SK-N-SH treated with all-trans-retinoic acid at 6 μM for 48 hours (cell line): ENCODE measurements around the gene NCS1.

ENCODE experiments used
- ATAC-seq: fragments of 200-7000 bp; cut with Tn5 transposase; 3 replicates; pipeline ENCODE4 v1.9.1; 2020; ENCODE audit warnings: mild to moderate bottlenecking, moderate library complexity
- ARNTL ChIP-seq: fragments of 450-650 bp; formaldehyde crosslinking; IDR thresholded peaks from 2 replicates; pipeline ENCODE4 v1.5.0; 2020; ENCODE audit warnings: low read depth, mild to moderate bottlenecking, moderate library complexity, borderline replicate concordance
- BACH2 ChIP-seq: fragments of 250-450 bp; sonication (Bioruptor Pico); IDR thresholded peaks from 2 replicates; pipeline ENCODE4 v1.9.0; 2021; ENCODE audit warnings: mild to moderate bottlenecking, borderline replicate concordance
- CSDC2 ChIP-seq: fragments of 250-450 bp; sonication (Bioruptor Pico); IDR thresholded peaks from 2 replicates; pipeline ENCODE4 v1.5.0; 2020; ENCODE audit warnings: mild to moderate bottlenecking, moderate library complexity
- ESRRG ChIP-seq: fragments of 250-450 bp; sonication (Bioruptor Pico); IDR thresholded peaks from 2 replicates; pipeline ENCODE4 v1.6.1; 2021; ENCODE audit warnings: mild to moderate bottlenecking
- ISL1 ChIP-seq: fragments of 250-450 bp; sonication (Bioruptor Pico); IDR thresholded peaks from 2 replicates; pipeline ENCODE4 v2.1.2; 2022; ENCODE audit warnings: mild to moderate bottlenecking, moderate library complexity
- OSR1 ChIP-seq: fragments of 250-450 bp; sonication (Bioruptor Pico); IDR thresholded peaks from 2 replicates; pipeline ENCODE4 v1.8.0; 2022; ENCODE audit warnings: moderate library complexity, mild to moderate bottlenecking, inconsistent platforms
- PPARA ChIP-seq: fragments of 250-450 bp; sonication (Bioruptor Pico); IDR thresholded peaks from 2 replicates; pipeline ENCODE4 v1.5.0; 2020; ENCODE audit warnings: mild to moderate bottlenecking, borderline replicate concordance
- RARB ChIP-seq: fragments of 250-450 bp; sonication (Bioruptor Pico); IDR thresholded peaks from 2 replicates; pipeline ENCODE4 v1.8.0; 2021; ENCODE audit warnings: mild to moderate bottlenecking, moderate library complexity
- SNAI2 ChIP-seq: fragments of 250-450 bp; sonication (Bioruptor Pico); IDR thresholded peaks from 2 replicates; pipeline ENCODE4 v1.5.0; 2020; ENCODE audit warnings: mild to moderate bottlenecking, moderate library complexity
- TCF4 ChIP-seq: fragments of 250-450 bp; sonication (Bioruptor Pico); IDR thresholded peaks from 2 replicates; pipeline ENCODE4 v1.8.0; 2021; ENCODE audit warnings: mild to moderate bottlenecking, moderate library complexity, borderline replicate concordance
- TOX ChIP-seq: fragments of 250-450 bp; sonication (Bioruptor Pico); IDR thresholded peaks from 2 replicates; pipeline ENCODE4 v1.8.0; 2021; ENCODE audit warnings: mild to moderate bottlenecking, moderate library complexity, borderline replicate concordance
- ZC3H10 ChIP-seq: fragments of 250-450 bp; sonication (Bioruptor Pico); IDR thresholded peaks from 2 replicates; pipeline ENCODE4 v1.5.1; 2021; ENCODE audit warnings: mild to moderate bottlenecking, moderate library complexity
- ZFP3 ChIP-seq: fragments of 250-450 bp; sonication (Bioruptor Pico); IDR thresholded peaks from 2 replicates; pipeline ENCODE4 v1.5.0; 2020; ENCODE audit warnings: mild to moderate bottlenecking, moderate library complexity
- ZFP30 ChIP-seq: fragments of 450-650 bp; formaldehyde crosslinking; IDR thresholded peaks from 2 replicates; pipeline ENCODE4 v1.5.0; 2022; ENCODE audit warnings: mild to moderate bottlenecking, moderate library complexity
- ZNF565 ChIP-seq: fragments of 450-650 bp; formaldehyde crosslinking; conservative IDR thresholded peaks from 2 replicates; pipeline ENCODE4 v1.5.0; 2020; ENCODE audit warnings: low read depth, mild to moderate bottlenecking, moderate library complexity
- ZNF70 ChIP-seq: fragments of 450-650 bp; formaldehyde crosslinking; IDR thresholded peaks from 2 replicates; pipeline ENCODE4 v1.5.0; 2020; ENCODE audit warnings: mild to moderate bottlenecking, moderate library complexity
- ZNF8 ChIP-seq: fragments of 450-650 bp; formaldehyde crosslinking; IDR thresholded peaks from 2 replicates; pipeline ENCODE4 v1.5.0; 2020; ENCODE audit warnings: mild to moderate bottlenecking, moderate library complexity
- TF ChIP-seq, protein P1 (sequence below): fragments of 250-450 bp; sonication (Bioruptor Pico); IDR thresholded peaks from 2 replicates; pipeline ENCODE4 v1.5.1; 2021; ENCODE audit warnings: mild to moderate bottlenecking, moderate library complexity
- TF ChIP-seq, protein P2 (sequence below): fragments of 250-450 bp; sonication (Bioruptor Pico); IDR thresholded peaks from 2 replicates; pipeline ENCODE4 v1.8.0; 2020; ENCODE audit warnings: mild to moderate bottlenecking, moderate library complexity, borderline replicate concordance
- TF ChIP-seq, protein P3 (sequence below): fragments of 250-450 bp; sonication (Bioruptor Pico); IDR thresholded peaks from 2 replicates; pipeline ENCODE4 v1.8.0; 2021; ENCODE audit warnings: low read depth, mild to moderate bottlenecking, moderate library complexity, borderline replicate concordance
- TF ChIP-seq, protein P4 (sequence below): fragments of 250-450 bp; sonication (Bioruptor Pico); IDR thresholded peaks from 2 replicates; pipeline ENCODE4 v1.5.0; 2020; ENCODE audit warnings: mild to moderate bottlenecking, moderate library complexity

Gene NCS1

DNA sequence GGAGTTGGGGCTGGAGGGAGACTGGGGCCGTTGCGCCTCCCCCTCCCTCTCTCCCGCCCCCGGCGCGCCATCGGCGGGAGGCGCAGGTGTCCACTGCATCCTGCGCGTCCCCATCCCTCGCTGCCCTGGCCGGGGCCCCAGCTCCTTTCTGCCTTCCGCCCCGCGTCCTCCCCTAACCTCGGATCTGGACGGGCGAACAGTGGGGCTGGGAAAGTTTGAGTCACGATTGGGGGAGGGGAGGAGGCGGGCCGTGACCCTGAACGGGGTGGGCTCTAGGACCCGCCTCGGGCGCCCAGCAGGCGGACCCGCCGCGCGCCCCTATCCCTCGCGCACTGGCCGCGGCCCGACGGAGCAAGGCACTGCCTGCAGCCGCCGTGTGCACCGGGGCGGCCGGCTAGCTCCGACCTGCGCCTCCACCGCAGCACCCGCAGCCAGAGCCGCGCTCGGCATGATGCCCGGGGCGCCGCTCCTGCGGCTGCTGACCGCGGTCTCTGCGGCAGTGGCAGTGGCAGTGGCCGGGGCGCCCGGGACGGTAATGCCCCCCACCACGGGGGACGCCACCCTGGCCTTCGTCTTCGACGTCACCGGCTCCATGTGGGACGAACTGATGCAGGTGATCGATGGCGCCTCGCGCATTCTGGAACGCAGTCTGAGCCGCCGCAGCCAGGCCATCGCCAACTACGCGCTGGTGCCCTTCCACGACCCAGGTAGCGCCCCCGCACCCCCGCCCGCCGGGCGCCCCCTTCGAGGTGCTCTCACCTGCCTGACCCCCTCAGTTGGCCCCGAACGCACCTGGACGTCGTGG is 93.4 kb downstream of the NCS1 start, which contains the start of gene HMCN2 (continued):
- TF ChIP-seq, protein P1, sequence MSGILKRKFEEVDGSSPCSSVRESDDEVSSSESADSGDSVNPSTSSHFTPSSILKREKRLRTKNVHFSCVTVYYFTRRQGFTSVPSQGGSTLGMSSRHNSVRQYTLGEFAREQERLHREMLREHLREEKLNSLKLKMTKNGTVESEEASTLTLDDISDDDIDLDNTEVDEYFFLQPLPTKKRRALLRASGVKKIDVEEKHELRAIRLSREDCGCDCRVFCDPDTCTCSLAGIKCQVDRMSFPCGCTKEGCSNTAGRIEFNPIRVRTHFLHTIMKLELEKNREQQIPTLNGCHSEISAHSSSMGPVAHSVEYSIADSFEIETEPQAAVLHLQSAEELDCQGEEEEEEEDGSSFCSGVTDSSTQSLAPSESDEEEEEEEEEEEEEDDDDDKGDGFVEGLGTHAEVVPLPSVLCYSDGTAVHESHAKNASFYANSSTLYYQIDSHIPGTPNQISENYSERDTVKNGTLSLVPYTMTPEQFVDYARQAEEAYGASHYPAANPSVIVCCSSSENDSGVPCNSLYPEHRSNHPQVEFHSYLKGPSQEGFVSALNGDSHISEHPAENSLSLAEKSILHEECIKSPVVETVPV (CRISPR knock-in tag), result no peak
- TF ChIP-seq ZC3H10 (no peak), SNAI2 (CRISPR knock-in tag) (no peak), ESRRG (CRISPR knock-in tag) (no peak)

DNA sequence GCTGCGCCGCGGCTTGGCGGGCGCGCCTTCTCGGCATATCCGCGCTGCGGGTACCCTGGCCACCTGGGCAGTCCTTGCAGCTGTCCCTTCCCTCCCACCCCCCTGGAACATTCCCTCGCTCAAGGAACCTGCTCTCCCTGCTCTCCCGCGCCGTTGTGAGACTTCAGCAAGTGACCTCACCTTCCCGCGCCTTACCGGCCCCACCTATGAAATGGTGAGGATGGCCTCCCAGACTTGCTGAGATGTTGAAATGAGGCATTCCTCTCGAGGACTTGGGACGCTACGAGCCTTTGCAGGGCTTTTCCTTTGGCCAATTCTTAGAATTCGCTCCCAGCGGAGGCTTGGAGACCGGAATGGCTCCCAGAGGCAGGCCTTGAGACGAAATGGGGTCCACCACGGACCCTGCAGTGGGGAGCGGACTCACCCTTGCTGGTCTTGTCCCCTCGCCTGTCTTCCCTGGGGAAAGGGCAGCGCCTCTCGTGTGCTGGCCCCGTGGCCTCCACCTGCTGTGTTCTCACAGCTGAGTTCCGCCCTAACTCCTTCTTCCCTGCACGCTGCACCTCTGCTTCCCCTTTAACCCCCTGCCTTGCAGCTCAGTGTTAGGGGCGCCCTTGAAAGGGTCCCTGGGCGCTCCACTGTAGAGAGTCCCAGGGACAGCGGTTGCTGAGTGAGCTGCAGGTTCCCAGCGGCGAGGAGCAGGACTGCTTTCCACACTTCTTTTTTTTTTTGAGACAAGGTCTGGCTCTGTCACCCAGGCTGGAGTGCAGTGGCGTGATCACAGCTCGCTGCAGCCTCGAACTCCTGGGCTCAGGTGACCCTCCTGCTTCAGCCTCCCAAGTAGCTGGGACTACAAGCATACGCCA is 94.3 kb downstream of the NCS1 start:
- ATAC-seq, result no peak
- no peak for TF ChIP-seq BACH2 (CRISPR knock-in tag)
- TF ChIP-seq ZNF8 (CRISPR knock-in tag), result no peak
- no peak for TF ChIP-seq ZNF565
- TF ChIP-seq ZC3H10, result no peak
- no peak for TF ChIP-seq ARNTL (CRISPR knock-in tag)
- TF ChIP-seq, protein P1 (CRISPR knock-in tag), result no peak
- TF ChIP-seq TCF4 (CRISPR knock-in tag), result no peak
- no peak for TF ChIP-seq ISL1 (CRISPR knock-in tag)
- TF ChIP-seq ZFP30 (CRISPR knock-in tag), result no peak
- no peak for TF ChIP-seq CSDC2
- TF ChIP-seq ZNF70 (CRISPR knock-in tag), result no peak
- TF ChIP-seq PPARA (CRISPR knock-in tag), result no peak
- no peak for TF ChIP-seq SNAI2 (CRISPR knock-in tag)
- TF ChIP-seq RARB, result no peak
- TF ChIP-seq TOX (CRISPR knock-in tag), result no peak
- TF ChIP-seq OSR1 (CRISPR knock-in tag), result no peak
- TF ChIP-seq, protein P2, sequence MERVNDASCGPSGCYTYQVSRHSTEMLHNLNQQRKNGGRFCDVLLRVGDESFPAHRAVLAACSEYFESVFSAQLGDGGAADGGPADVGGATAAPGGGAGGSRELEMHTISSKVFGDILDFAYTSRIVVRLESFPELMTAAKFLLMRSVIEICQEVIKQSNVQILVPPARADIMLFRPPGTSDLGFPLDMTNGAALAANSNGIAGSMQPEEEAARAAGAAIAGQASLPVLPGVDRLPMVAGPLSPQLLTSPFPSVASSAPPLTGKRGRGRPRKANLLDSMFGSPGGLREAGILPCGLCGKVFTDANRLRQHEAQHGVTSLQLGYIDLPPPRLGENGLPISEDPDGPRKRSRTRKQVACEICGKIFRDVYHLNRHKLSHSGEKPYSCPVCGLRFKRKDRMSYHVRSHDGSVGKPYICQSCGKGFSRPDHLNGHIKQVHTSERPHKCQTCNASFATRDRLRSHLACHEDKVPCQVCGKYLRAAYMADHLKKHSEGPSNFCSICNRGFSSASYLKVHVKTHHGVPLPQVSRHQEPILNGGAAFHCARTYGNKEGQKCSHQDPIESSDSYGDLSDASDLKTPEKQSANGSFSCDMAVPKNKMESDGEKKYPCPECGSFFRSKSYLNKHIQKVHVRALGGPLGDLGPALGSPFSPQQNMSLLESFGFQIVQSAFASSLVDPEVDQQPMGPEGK (CRISPR knock-in tag), result no peak
- TF ChIP-seq, protein P3, sequence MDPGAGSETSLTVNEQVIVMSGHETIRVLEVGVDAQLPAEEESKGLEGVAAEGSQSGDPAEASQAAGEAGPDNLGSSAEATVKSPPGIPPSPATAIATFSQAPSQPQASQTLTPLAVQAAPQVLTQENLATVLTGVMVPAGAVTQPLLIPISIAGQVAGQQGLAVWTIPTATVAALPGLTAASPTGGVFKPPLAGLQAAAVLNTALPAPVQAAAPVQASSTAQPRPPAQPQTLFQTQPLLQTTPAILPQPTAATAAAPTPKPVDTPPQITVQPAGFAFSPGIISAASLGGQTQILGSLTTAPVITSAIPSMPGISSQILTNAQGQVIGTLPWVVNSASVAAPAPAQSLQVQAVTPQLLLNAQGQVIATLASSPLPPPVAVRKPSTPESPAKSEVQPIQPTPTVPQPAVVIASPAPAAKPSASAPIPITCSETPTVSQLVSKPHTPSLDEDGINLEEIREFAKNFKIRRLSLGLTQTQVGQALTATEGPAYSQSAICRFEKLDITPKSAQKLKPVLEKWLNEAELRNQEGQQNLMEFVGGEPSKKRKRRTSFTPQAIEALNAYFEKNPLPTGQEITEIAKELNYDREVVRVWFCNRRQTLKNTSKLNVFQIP (CRISPR knock-in tag), result no peak

DNA sequence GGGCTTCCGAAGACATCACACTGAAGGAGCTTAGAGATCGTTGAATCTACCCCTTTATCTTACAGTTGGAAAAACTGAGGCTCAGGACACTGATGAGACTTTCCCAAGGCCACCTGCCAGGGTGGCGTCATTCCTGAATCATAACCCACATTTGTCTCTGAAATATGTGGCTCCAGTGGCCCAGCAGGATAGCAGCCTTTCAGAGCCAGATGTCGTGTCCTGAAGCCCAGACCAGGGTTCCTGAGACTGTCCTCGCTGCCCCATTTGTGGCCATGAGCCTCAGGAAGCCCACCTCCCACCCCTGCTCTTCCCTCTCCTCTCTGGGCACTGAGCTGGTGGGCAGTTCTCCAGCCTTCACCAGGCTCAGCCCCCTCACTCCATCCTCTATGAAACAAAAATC is 95.7 kb downstream of the NCS1 start:
- ATAC-seq, result no peak

More for the DNA sequence above, 95.7 kb downstream of the NCS1 start:
- no peak for TF ChIP-seq ISL1 (CRISPR knock-in tag)
- no peak for TF ChIP-seq ZNF70 (CRISPR knock-in tag)
- no peak for TF ChIP-seq ZFP30 (CRISPR knock-in tag)
- TF ChIP-seq TCF4 (CRISPR knock-in tag), result no peak
- TF ChIP-seq ZFP3 (CRISPR knock-in tag), result no peak
- TF ChIP-seq, protein P3 (CRISPR knock-in tag), result no peak
- TF ChIP-seq, protein P4, sequence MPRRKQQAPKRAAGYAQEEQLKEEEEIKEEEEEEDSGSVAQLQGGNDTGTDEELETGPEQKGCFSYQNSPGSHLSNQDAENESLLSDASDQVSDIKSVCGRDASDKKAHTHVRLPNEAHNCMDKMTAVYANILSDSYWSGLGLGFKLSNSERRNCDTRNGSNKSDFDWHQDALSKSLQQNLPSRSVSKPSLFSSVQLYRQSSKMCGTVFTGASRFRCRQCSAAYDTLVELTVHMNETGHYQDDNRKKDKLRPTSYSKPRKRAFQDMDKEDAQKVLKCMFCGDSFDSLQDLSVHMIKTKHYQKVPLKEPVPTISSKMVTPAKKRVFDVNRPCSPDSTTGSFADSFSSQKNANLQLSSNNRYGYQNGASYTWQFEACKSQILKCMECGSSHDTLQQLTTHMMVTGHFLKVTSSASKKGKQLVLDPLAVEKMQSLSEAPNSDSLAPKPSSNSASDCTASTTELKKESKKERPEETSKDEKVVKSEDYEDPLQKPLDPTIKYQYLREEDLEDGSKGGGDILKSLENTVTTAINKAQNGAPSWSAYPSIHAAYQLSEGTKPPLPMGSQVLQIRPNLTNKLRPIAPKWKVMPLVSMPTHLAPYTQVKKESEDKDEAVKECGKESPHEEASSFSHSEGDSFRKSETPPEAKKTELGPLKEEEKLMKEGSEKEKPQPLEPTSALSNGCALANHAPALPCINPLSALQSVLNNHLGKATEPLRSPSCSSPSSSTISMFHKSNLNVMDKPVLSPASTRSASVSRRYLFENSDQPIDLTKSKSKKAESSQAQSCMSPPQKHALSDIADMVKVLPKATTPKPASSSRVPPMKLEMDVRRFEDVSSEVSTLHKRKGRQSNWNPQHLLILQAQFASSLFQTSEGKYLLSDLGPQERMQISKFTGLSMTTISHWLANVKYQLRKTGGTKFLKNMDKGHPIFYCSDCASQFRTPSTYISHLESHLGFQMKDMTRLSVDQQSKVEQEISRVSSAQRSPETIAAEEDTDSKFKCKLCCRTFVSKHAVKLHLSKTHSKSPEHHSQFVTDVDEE (CRISPR knock-in tag), result no peak
- TF ChIP-seq, protein P1 (CRISPR knock-in tag), result no peak
- no peak for TF ChIP-seq TOX (CRISPR knock-in tag)
- no peak for TF ChIP-seq BACH2 (CRISPR knock-in tag)
- no peak for TF ChIP-seq ARNTL (CRISPR knock-in tag)
- no peak for TF ChIP-seq CSDC2
- no peak for TF ChIP-seq SNAI2 (CRISPR knock-in tag)
- TF ChIP-seq ZNF8 (CRISPR knock-in tag), result no peak
